CD4-positive, alpha-beta T cell treated with Interleukin-1 beta for 1 hour (primary cell): Measurements from ENCODE around the gene GREM2.

ENCODE experiments used
- DNase-seq, 2 donors: peaks; one replicate each; pipeline ENCODE4 v3.0.0-alpha.2; 2020 to 2022

Gene GREM2

GRCh38 chr1:240497908-240498307 lies 114.0 kb downstream of the GREM2 start:
- no peak for DNase-seq

- DNase-seq = no peak
These were observed 115.0 kb downstream of the GREM2 start for GRCh38 chr1:240496941-240497340.

- no peak for DNase-seq
These were observed 115.6 kb downstream of the GREM2 start for GRCh38 chr1:240496356-240496755.

- DNase-seq = no peak
These were observed 116.4 kb downstream of the GREM2 start for GRCh38 chr1:240495601-240496000.

GRCh38 chr1:240492832-240493440 lies 119.0 kb downstream of the GREM2 start:
- DNase-seq = no peak

GRCh38 chr1:240491796-240492195 lies 120.2 kb downstream of the GREM2 start:
- no peak for DNase-seq

GRCh38 chr1:240491156-240491555 lies 120.8 kb downstream of the GREM2 start:
- no peak for DNase-seq

- no peak for DNase-seq
These were observed 124.5 kb downstream of the GREM2 start for GRCh38 chr1:240487493-240487892.

- DNase-seq = no peak
These were observed 125.3 kb downstream of the GREM2 start for GRCh38 chr1:240486611-240487010.

- DNase-seq = no peak
These were observed 127.0 kb downstream of the GREM2 start for GRCh38 chr1:240484804-240485443.

- no peak for DNase-seq
These were observed 133.4 kb downstream of the GREM2 start for GRCh38 chr1:240478536-240478935.

- no peak for DNase-seq
These were observed 136.1 kb downstream of the GREM2 start for GRCh38 chr1:240475832-240476231.

GRCh38 chr1:240474133-240474614 lies 137.8 kb downstream of the GREM2 start:
- DNase-seq = no peak

- DNase-seq = no peak
These were observed 143.3 kb downstream of the GREM2 start for GRCh38 chr1:240468656-240469055.

- DNase-seq = no peak
These were observed 144.1 kb downstream of the GREM2 start for GRCh38 chr1:240467895-240468294.

GRCh38 chr1:240466509-240466908 lies 145.4 kb downstream of the GREM2 start:
- DNase-seq = no peak

GRCh38 chr1:240465531-240465940 lies 146.4 kb downstream of the GREM2 start:
- DNase-seq = no peak

GRCh38 chr1:240464099-240464498 lies 147.9 kb downstream of the GREM2 start:
- no peak for DNase-seq

GRCh38 chr1:240462766-240463395 lies 149.1 kb downstream of the GREM2 start:
- DNase-seq = no peak

- DNase-seq = no peak
These were observed 149.7 kb downstream of the GREM2 start for GRCh38 chr1:240462277-240462676.

- no peak for DNase-seq
These were observed 154.8 kb downstream of the GREM2 start for GRCh38 chr1:240457203-240457602.

GRCh38 chr1:240455228-240455821 lies 156.6 kb downstream of the GREM2 start:
- DNase-seq = peak in 1 of 2 donors; percentile 32

- no peak for DNase-seq
These were observed 166.6 kb downstream of the GREM2 start for GRCh38 chr1:240445369-240445768.

GRCh38 chr1:240441669-240442068 lies 170.3 kb downstream of the GREM2 start:
- no peak for DNase-seq
